HepG2 (cell line): Measurements from ENCODE around the gene SLCO3A1. TPM values are rescaled to one million over a fixed set of nuclear protein-coding genes. Genes with fewer than 3 reads are reported as not detected.

Experiments
- ATAC-seq: fragments of 200-7000 bp; cut with Tn5 transposase; 3 replicates; pipeline ENCODE4 v1.9.1; 2020; ENCODE audit warnings: mild to moderate bottlenecking, moderate library complexity
- BruUV-seq: library from RNA; stranded (reverse); fragments of 400-500 nt; replicated peaks from 2 replicates; lab custom pipeline; 2021; lab: Mats Ljungman, UMichigan
- CTCF ChIA-PET: fragments of 300-600 bp; formaldehyde crosslinking; extraction: SDS; loops from one replicate; lab custom pipeline; 2021; ENCODE audit warnings: low total read pairs, inconsistent platforms, low intra/inter-chr PET ratio; lab: Yijun Ruan, JAX
- POLR2A ChIA-PET: fragments of 350-600 bp; sonication (Branson Sonifier 250); formaldehyde crosslinking; loops from one replicate; lab custom pipeline; 2020; ENCODE audit warnings: antibody characterized with exemption, inconsistent platforms; lab: Yijun Ruan, JAX
- DNase-seq: peaks from one replicate; pipeline ENCODE4 v3.0.0-alpha.2; 2015; ENCODE audit warnings: low spot score
- FAIRE-seq: peaks from 3 replicates; lab custom pipeline; 2011; peaks lifted over from hg19 to GRCh38; lab: Jason Lieb, UNC
- H2AFZ ChIP-seq: one replicate; pipeline ENCODE4 v1.6.1; 2011; ENCODE audit warnings: low read length, inconsistent platforms
- H3K27ac ChIP-seq: fragments of 300-600 bp; 3 replicates; pipeline ENCODE4 v1.8.0; 2011; ENCODE audit warnings: mixed run types, mild to moderate bottlenecking, mixed read lengths, low read length, inconsistent platforms; ENCODE audit not compliant: insufficient read depth; ENCODE audit errors: extremely low read length
- H3K27me3 ChIP-seq, 2 experiments: fragments of 200-600 bp in 1 of 2; 2 replicates in 1 of 2; 3 replicates in 1 of 2; pipeline versions ENCODE4 v1.6.0 to v1.8.0; 2011; ENCODE audit warnings: low read length in 2 of 2, mild to moderate bottlenecking in 2 of 2, moderate library complexity in 2 of 2, inconsistent platforms in 1 of 2; ENCODE audit not compliant: insufficient read depth in 2 of 2, control insufficient read depth in 1 of 2
- H3K36me3 ChIP-seq, 2 experiments: fragments of 200-600 bp in 1 of 2; replicated peaks in 1 of 2; 2 replicates in 1 of 2; 3 replicates in 1 of 2; pipeline versions ENCODE4 v1.5.1 to v1.8.0; 2011; ENCODE audit warnings: low read length in 2 of 2, inconsistent platforms in 1 of 2; ENCODE audit not compliant: insufficient read depth in 2 of 2, control insufficient read depth in 1 of 2
- H3K4me1 ChIP-seq: 2 replicates; pipeline ENCODE4 v1.5.1; 2012; ENCODE audit warnings: low read length, inconsistent platforms; ENCODE audit not compliant: insufficient read depth
- H3K4me2 ChIP-seq: 2 replicates; pipeline ENCODE4 v1.6.0; 2011; ENCODE audit warnings: low read depth, low read length, inconsistent platforms
- H3K4me3 ChIP-seq, 3 experiments: fragments of 200-600 bp in 1 of 3; sonication (generic), shearing (Covaris generic) in 1 of 3; replicated peaks in 1 of 3; 2 replicates each; pipeline ENCODE4 v1.5.1; 2011 to 2016; ENCODE audit warnings: low read length in 3 of 3, inconsistent platforms in 2 of 3, low read depth in 2 of 3, mild to moderate bottlenecking in 2 of 3, control low read depth in 1 of 3, mixed read lengths in 1 of 3; ENCODE audit not compliant: insufficient read depth in 1 of 3
- H3K79me2 ChIP-seq: one replicate; pipeline ENCODE4 v1.6.1; 2011; ENCODE audit warnings: low read length, inconsistent platforms; ENCODE audit not compliant: insufficient read depth
- H3K9ac ChIP-seq: 2 replicates; pipeline ENCODE4 v1.6.0; 2011; ENCODE audit warnings: mild to moderate bottlenecking, low read depth, low read length, inconsistent platforms; ENCODE audit not compliant: insufficient read depth
- H3K9me3 ChIP-seq: 2 replicates; pipeline ENCODE4 v1.5.1; 2012; ENCODE audit warnings: mild to moderate bottlenecking, low read length
- H4K20me1 ChIP-seq: 2 replicates; pipeline ENCODE4 v1.6.0; 2011; ENCODE audit warnings: inconsistent platforms, mild to moderate bottlenecking, low read length, moderate library complexity; ENCODE audit not compliant: insufficient read depth
- ARID2 ChIP-seq: sonication (generic); formaldehyde crosslinking; IDR thresholded peaks from 2 replicates; pipeline ENCODE4 v1.8.1; 2022; ENCODE audit warnings: mild to moderate bottlenecking, missing genetic modification reagents, borderline replicate concordance
- DNMT1 ChIP-seq: sonication (generic); formaldehyde crosslinking; IDR thresholded peaks from 2 replicates; pipeline ENCODE4 v1.5.1; 2020; ENCODE audit warnings: mild to moderate bottlenecking, missing genetic modification reagents
- HOXD1 ChIP-seq: sonication (generic); formaldehyde crosslinking; IDR thresholded peaks from 2 replicates; pipeline ENCODE4 v1.5.0; 2020; ENCODE audit warnings: missing genetic modification reagents
- ISL2 ChIP-seq: sonication (generic); formaldehyde crosslinking; IDR thresholded peaks from 2 replicates; pipeline ENCODE4 v1.5.0; 2020; ENCODE audit warnings: missing genetic modification reagents
- MTERF4 ChIP-seq: sonication (generic); formaldehyde crosslinking; IDR thresholded peaks from 2 replicates; pipeline ENCODE4 v1.8.0; 2023; ENCODE audit warnings: mild to moderate bottlenecking, missing genetic modification reagents
- MYPOP ChIP-seq: sonication (generic); formaldehyde crosslinking; IDR thresholded peaks from 2 replicates; pipeline ENCODE4 v1.8.1; 2023; ENCODE audit warnings: mild to moderate bottlenecking, moderate library complexity, missing genetic modification reagents
- NFYB ChIP-seq: sonication (generic); formaldehyde crosslinking; IDR thresholded peaks from 2 replicates; pipeline ENCODE4 v1.4.0; 2020; ENCODE audit warnings: missing genetic modification reagents
- PAWR ChIP-seq: sonication (generic); formaldehyde crosslinking; IDR thresholded peaks from 2 replicates; pipeline ENCODE4 v1.4.0; 2020; ENCODE audit warnings: missing genetic modification reagents, mild to moderate bottlenecking, borderline replicate concordance
- RXRA ChIP-seq: sonication (generic); formaldehyde crosslinking; IDR thresholded peaks from 2 replicates; pipeline ENCODE4 v1.5.1; 2020; ENCODE audit warnings: missing genetic modification reagents
- SKI ChIP-seq: fragments of 450-650 bp; IDR thresholded peaks from one replicate; pipeline ENCODE4 v1.6.1; 2018; ENCODE audit warnings: mild to moderate bottlenecking; ENCODE audit not compliant: partially characterized antibody
- TAF1 ChIP-seq: sonication (generic); formaldehyde crosslinking; IDR thresholded peaks from 2 replicates; pipeline ENCODE4 v1.4.0; 2020; ENCODE audit warnings: missing genetic modification reagents
- TAF15 ChIP-seq: fragments of 200-400 bp; formaldehyde crosslinking; IDR thresholded peaks from one replicate; pipeline ENCODE4 v1.6.1; 2018; ENCODE audit warnings: mild to moderate bottlenecking, low read depth, low read length; ENCODE audit not compliant: poor library complexity, severe bottlenecking
- ZNF24 ChIP-seq: fragments of 450-650 bp; IDR thresholded peaks from 2 replicates; pipeline ENCODE4 v1.6.1; 2017; ENCODE audit warnings: antibody characterized with exemption, mild to moderate bottlenecking
- WGBS: methylation state at CpG from one replicate; pipeline ENCODE4 v1.1.6; 2017; ENCODE audit warnings: low lambda C conversion rate; 5-methylcytosine and 5-hydroxymethylcytosine counted together
- in situ Hi-C: cut with HindIII; loops from 2 replicates; pipeline ENCODE4 v1.10.0; 2017; ENCODE audit warnings: low pct_unique_long_range_greater_than_20kb; ENCODE audit not compliant: extremely low pct_ligation_motif_present
- intact Hi-C: fragments of 100-400 bp; cut with micrococcal nuclease; formaldehyde crosslinking; loops from one replicate; pipeline ENCODE4 v1.10.0; 2022; ENCODE audit not compliant: unreplicated experiment
- polyA plus RNA-seq, 8 experiments: library from polyadenylated mRNA; depleted of rRNA in 3 of 8; stranded (reverse) in 7 of 8; unstranded in 1 of 8; fragments of >200 nt; fragmentation: Illumina TruSeq in 4 of 8; extraction: Trizol in 4 of 8; gene quantifications; 2 replicates each; pipeline versions ENCODE4 v1.2.1 to v1.2.3, GENCODE V29; 2011 to 2016; ENCODE audit warnings: low read depth in 4 of 8, missing spikeins in 1 of 8, mixed read lengths in 1 of 8; ENCODE audit not compliant: insufficient read depth in 1 of 8
- total RNA-seq, 5 experiments: library from RNA; depleted of rRNA; stranded (reverse); fragments of >200 nt; fragmentation: Illumina TruSeq; extraction: Trizol; gene quantifications; 2 replicates each; pipeline ENCODE4 v1.2.3, GENCODE V29; 2016; ENCODE audit warnings: low read depth in 1 of 5
- TF ChIP-seq, protein P1 (sequence below): sonication (generic); formaldehyde crosslinking; IDR thresholded peaks from 2 replicates; pipeline ENCODE4 v1.8.1; 2022; ENCODE audit warnings: low read depth, mild to moderate bottlenecking, missing genetic modification reagents
- TF ChIP-seq, protein P2 (sequence below): sonication (generic); formaldehyde crosslinking; IDR thresholded peaks from 2 replicates; pipeline ENCODE4 v1.5.0; 2020; ENCODE audit warnings: missing genetic modification reagents
- TF ChIP-seq, protein P3 (sequence below): sonication (generic); formaldehyde crosslinking; IDR thresholded peaks from 2 replicates; pipeline ENCODE4 v1.8.0; 2022; ENCODE audit warnings: mild to moderate bottlenecking, missing genetic modification reagents, moderate library complexity

The SLCO3A1 gene
- total and polyA plus RNA-seq, 2 of the 13 experiments (the other 11 are each of a cell fraction or from before 2014, with no cell fraction given): 0.02 TPM; not detected in 1

DNA sequence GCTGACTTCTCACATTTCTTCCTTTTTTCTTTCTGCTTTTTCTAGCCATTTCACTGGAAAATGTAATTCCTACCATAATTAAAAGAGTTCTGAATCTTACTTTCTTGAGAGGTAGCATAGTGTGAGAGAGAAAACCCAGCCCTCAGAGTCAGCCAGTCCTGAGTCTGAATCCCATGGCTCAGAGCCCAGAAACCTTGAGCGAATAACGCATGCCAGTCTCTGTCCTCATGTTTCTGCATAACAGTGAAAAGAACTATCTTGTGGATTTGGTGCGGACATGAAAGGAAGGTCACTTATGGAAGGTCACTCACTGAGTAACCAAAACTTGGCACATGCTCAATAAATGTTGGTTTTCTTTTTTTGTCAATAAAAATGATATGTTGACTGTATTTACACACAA, 29.3 kb upstream of the SLCO3A1 start (continued):
- TF ChIP-seq ARID2 (CRISPR knock-in tag) (no peak), SKI (no peak), PAWR (CRISPR knock-in tag) (no peak), TAF1 (CRISPR knock-in tag) (no peak)

DNA sequence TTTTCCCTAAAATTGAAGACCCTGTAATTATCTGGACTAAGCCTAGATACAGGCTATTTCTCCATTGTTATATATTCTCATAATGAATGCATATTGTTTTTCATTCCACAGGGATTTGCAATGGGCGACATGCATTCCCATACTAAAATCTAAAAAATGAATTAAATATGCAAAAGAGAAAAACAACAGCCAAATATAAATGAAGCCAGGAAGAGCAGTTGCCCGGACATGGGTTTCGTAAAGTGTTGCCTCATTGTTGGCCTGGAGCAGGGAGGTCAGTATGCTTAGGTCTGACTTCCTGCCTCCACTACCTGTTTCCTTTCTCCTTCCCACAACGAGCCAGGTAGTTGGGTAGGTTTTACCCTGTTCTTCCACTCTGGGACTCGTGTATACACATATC, 27.1 kb upstream of the SLCO3A1 start:
- Histone ChIP-seq H3K4me3 (no peak overlapping the region), H3K9ac (no peak overlapping the region), H2AFZ (no peak overlapping the region), H3K27ac (no peak overlapping the region)
- in situ Hi-C loops (no loop called here), intact Hi-C loops (no loop called here)
- no TSS peak for BruUV-seq
- no peak for FAIRE-seq
- TF ChIP-seq, protein P1, sequence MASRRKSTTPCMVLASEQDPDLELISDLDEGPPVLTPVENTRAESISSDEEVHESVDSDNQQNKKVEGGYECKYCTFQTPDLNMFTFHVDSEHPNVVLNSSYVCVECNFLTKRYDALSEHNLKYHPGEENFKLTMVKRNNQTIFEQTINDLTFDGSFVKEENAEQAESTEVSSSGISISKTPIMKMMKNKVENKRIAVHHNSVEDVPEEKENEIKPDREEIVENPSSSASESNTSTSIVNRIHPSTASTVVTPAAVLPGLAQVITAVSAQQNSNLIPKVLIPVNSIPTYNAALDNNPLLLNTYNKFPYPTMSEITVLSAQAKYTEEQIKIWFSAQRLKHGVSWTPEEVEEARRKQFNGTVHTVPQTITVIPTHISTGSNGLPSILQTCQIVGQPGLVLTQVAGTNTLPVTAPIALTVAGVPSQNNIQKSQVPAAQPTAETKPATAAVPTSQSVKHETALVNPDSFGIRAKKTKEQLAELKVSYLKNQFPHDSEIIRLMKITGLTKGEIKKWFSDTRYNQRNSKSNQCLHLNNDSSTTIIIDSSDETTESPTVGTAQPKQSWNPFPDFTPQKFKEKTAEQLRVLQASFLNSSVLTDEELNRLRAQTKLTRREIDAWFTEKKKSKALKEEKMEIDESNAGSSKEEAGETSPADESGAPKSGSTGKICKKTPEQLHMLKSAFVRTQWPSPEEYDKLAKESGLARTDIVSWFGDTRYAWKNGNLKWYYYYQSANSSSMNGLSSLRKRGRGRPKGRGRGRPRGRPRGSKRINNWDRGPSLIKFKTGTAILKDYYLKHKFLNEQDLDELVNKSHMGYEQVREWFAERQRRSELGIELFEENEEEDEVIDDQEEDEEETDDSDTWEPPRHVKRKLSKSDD: no peak
- TF ChIP-seq, protein P2, sequence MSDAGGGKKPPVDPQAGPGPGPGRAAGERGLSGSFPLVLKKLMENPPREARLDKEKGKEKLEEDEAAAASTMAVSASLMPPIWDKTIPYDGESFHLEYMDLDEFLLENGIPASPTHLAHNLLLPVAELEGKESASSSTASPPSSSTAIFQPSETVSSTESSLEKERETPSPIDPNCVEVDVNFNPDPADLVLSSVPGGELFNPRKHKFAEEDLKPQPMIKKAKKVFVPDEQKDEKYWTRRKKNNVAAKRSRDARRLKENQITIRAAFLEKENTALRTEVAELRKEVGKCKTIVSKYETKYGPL (CRISPR knock-in tag): no peak
- TF ChIP-seq NFYB (no peak), MYPOP (CRISPR knock-in tag) (no peak), HOXD1 (no peak), DNMT1 (CRISPR knock-in tag) (no peak), ZNF24 (no peak), ISL2 (CRISPR knock-in tag) (no peak), TAF15 (no peak), MTERF4 (no peak), RXRA (CRISPR knock-in tag) (no peak)
- TF ChIP-seq, protein P3, sequence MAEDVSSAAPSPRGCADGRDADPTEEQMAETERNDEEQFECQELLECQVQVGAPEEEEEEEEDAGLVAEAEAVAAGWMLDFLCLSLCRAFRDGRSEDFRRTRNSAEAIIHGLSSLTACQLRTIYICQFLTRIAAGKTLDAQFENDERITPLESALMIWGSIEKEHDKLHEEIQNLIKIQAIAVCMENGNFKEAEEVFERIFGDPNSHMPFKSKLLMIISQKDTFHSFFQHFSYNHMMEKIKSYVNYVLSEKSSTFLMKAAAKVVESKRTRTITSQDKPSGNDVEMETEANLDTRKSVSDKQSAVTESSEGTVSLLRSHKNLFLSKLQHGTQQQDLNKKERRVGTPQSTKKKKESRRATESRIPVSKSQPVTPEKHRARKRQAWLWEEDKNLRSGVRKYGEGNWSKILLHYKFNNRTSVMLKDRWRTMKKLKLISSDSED (CRISPR knock-in tag): no peak
- TF ChIP-seq, all 625 proteins: peak for 0
- CTCF ChIA-PET: no interaction called here
- Histone ChIP-seq H3K36me3 (no peaks in the 10 kb centered on the region), H4K20me1 (no peaks in the 10 kb centered on the region), H3K4me2 (no peak overlapping the region), H3K9me3 (no peaks in the 10 kb centered on the region), H3K79me2 (no peaks in the 10 kb centered on the region), H3K27me3 (no peaks in the 10 kb centered on the region), H3K4me1 (no peaks in the 10 kb centered on the region)
- POLR2A ChIA-PET: no interaction called here
- 2% methylated on average over 5 of the region's 5 CpGs for WGBS
- DNase-seq (no peak), ATAC-seq (no peak)
